Measurements from ENCODE around the gene AGBL1.

The AGBL1 gene

GRCh38 chr15:86754846-86755245 lies 675.2 kb downstream of the AGBL1 start:
- no peak for DNase-seq

- DNase-seq, result no peak
These were observed 677.0 kb downstream of the AGBL1 start for GRCh38 chr15:86756688-86757087.

- no peak for DNase-seq
These were observed 680.3 kb downstream of the AGBL1 start for GRCh38 chr15:86759800-86760523.

GRCh38 chr15:86762874-86763273 lies 683.2 kb downstream of the AGBL1 start:
- no peak for DNase-seq

GRCh38 chr15:86764021-86764420 lies 684.4 kb downstream of the AGBL1 start:
- DNase-seq, result no peak

GRCh38 chr15:86765281-86765680 lies 685.6 kb downstream of the AGBL1 start:
- no peak for DNase-seq

GRCh38 chr15:86772369-86773059 lies 692.8 kb downstream of the AGBL1 start:
- no peak for DNase-seq

- DNase-seq, result no peak
These were observed 694.1 kb downstream of the AGBL1 start for GRCh38 chr15:86773736-86774135.

- DNase-seq, result no peak
These were observed 696.5 kb downstream of the AGBL1 start for GRCh38 chr15:86776145-86776544.

- no peak for DNase-seq
These were observed 716.9 kb downstream of the AGBL1 start for GRCh38 chr15:86796521-86796920.

GRCh38 chr15:86797135-86797534 lies 717.5 kb downstream of the AGBL1 start:
- no peak for DNase-seq

- DNase-seq, result no peak
These were observed 719.6 kb downstream of the AGBL1 start for GRCh38 chr15:86799226-86799625.

GRCh38 chr15:86802244-86802643 lies 722.6 kb downstream of the AGBL1 start:
- DNase-seq, result no peak

- no peak for DNase-seq
These were observed 724.7 kb downstream of the AGBL1 start for GRCh38 chr15:86804406-86804805.

- DNase-seq, result no peak
These were observed 730.7 kb downstream of the AGBL1 start for GRCh38 chr15:86810329-86810728.

- DNase-seq, result no peak
These were observed 734.2 kb downstream of the AGBL1 start for GRCh38 chr15:86813892-86814291.

- DNase-seq, result no peak
These were observed 749.6 kb downstream of the AGBL1 start for GRCh38 chr15:86829245-86829644.

- DNase-seq, result no peak
These were observed 750.6 kb downstream of the AGBL1 start for GRCh38 chr15:86830304-86830703.

- DNase-seq, result no peak
These were observed 753.9 kb downstream of the AGBL1 start for GRCh38 chr15:86833595-86833994.

- DNase-seq, result no peak
These were observed 754.6 kb downstream of the AGBL1 start for GRCh38 chr15:86834115-86834863.

- no peak for DNase-seq
These were observed 757.8 kb downstream of the AGBL1 start for GRCh38 chr15:86837294-86838061.

- DNase-seq, result no peak
These were observed 759.8 kb downstream of the AGBL1 start for GRCh38 chr15:86839502-86839901.

GRCh38 chr15:86840996-86841395 lies 761.3 kb downstream of the AGBL1 start:
- DNase-seq, result no peak

Measured in stimulated activated naive CD4-positive, alpha-beta T cell (primary cell).